ENCODE results near the gene MRTFA.
"Not testable (repeated sequence)": the region's sequence is repeated elsewhere in the genome, so short reads cannot be mapped to it uniquely, and the experiment has no call there.

The MRTFA gene

DNA sequence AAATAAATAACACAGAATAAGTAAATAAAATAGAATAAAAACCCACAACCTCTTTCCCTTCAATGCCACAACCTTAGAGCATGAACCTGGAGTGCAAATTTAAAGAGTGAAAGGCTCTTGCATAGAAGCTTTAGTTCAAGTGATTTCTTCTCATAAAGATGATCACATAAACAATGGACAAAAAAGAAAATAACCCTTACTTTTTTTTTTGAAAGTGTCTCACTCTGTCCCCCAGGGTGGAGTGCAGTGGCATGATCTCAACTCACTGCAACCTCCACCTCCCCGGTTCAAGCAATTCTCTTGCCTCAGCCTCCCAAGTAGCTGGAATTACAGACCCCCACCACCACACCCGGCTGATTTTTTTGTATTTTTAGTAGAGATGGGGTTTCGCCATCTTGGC is 10.7 kb downstream of the MRTFA start:
- DNase-seq: not testable (repeated sequence)

DNA sequence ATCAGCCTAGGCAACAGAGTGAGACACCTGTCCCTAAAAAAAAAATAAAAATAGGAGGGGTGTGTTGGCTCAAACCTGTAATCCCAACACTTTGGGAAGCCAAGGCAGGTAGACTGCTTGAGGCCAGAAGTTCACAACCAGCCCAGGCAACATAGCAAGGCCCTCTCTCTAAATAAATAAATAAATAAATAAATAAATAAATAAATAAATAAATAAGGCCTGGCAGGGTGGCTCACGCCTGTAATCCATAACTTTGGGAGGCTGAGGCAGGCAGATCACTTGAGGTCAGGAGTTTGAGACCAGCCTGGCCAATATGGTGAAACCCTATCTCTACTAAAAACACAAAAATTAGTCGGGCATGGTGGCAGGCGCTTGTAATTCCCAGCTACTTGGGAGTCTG is 11.2 kb downstream of the MRTFA start:
- DNase-seq: not testable (repeated sequence)

DNA sequence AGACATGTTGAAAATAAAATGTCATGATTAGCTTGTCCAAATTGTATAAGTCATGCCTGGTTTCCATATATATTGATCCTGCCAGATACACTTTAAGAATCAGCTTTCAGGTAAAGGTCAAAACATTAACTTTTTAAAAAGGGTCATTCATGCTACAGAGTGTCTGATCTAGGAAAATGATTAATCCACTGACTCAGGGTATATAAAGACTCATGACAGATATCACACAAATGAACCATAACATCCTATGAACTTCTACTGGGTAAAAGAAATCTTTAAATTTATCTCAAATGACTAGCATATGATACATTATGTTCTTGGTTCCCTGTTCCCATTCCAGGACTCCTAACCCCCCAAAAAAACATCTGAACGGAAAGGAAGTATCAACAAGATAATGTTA is 11.7 kb downstream of the MRTFA start:
- DNase-seq: no peak

DNA sequence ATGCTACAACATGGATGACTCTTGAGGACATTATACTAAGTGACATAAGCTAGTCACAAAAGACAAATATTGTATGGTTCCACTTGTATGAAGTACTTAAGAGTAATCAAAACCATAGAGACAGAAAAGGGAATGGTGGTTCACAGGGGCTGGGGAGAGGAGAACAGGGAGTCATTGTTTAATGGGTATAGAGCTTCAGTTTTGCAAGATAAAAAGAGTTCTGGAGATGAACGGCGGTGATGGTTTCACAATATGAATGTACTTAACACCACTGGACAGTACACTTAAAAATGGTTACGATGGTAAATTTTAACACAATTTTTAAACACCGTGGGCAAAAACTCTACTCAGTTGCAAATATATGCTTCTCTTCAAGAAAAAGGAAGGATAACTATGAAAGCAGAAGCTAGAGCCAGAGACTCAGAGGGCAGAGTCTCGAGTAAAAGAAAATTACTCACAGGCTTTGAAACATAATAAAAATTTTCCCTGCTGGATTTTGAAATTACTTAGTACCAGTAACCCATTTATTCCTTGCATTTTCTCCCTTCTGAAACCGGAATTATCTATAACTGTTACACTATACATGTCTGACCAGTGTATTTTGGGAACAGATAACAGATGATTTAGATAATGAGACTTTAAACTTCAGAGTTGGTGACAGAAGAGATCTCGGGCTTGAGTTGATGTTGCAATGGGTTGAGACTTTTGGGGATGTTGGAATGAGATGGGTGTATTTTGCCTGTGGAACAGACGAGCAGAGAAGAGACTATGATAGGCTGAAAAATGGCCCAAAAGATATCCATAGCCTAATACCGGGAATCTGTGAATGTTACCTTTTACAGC is 15.0 kb downstream of the MRTFA start:
- no peak for DNase-seq

DNA sequence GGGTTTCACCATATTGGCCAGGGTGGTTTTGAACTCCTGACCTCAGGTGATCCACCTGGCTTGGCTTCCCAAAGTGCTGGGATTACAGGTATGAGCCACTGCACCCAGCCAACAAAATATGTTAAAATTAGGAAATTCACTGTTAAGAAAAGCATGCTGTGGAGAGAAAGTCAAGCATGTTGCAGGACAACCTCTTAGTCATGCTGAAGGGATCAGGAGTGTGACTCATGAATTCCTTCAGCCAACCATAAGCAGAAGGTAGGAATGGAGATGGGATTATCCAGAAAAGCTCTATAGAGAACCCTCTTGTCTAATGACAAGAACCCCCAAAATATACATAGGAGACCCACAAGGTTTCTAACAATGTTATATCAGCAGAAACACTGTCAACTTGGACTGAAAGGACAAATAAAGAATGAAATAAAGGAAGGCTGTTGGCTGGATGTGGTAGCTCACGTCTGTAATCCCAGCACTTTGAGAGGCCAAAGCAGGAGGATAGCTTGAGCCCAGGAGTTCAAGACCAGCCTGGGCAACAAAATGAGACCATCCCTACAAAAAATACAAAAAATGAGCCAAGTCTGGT is 16.0 kb downstream of the MRTFA start:
- DNase-seq: no peak

DNA sequence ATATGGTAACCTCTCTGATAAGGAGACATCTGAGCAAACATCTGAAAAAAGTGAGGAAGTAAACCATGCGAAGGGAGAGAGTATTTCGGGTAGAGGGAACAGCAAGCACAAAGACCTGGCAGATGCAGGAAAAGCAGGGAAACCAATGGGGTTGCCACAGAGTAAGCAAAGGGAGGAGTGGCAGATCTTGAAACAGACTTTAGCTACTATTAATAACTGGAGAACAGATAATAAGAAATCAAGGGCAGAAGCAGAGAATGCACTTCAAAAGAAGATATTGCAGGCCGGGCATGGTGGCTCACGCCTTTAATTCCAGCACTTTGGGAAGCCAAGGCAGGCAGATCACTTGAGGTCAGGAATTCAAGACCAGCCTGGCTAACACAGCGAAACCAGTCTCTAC is 18.1 kb downstream of the MRTFA start:
- DNase-seq: no peak

DNA sequence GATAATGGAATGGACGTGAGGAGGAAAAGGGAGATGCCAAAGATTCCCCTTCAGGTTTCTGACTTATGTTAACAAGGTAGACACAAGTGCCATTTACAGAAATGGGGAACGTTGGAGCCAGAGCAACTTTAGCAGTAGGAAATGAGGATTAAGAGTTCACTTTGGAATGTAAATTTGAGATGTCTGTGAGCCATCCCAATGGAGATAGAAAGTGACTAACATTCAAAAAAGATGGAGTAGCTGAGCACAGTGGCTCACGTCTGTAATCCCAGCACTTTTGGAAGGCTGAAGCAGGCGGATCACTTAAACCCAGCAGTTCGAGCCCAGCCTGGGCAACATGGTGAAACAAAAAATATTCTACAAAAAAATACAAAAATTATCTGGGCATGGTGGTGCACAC is 19.9 kb downstream of the MRTFA start:
- no peak for DNase-seq

DNA sequence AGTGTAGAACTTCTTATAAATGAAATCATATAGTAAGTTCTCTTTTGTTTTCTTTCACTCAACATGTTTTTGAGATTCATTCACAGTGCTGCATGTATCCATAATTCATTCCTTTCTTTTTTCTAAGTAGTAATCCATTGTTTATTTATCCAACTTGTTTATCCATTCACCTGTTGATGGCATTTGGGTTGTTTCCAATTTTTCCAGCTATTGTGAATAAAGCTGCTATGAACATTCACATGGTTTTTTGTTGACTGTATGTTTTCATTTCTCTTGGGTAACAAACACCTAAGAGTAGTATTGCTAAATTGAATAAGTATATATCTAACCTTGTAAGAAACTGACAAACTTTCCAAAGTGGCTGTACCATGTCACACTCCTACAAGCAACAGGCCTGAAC is 23.5 kb downstream of the MRTFA start:
- DNase-seq: no peak

DNA sequence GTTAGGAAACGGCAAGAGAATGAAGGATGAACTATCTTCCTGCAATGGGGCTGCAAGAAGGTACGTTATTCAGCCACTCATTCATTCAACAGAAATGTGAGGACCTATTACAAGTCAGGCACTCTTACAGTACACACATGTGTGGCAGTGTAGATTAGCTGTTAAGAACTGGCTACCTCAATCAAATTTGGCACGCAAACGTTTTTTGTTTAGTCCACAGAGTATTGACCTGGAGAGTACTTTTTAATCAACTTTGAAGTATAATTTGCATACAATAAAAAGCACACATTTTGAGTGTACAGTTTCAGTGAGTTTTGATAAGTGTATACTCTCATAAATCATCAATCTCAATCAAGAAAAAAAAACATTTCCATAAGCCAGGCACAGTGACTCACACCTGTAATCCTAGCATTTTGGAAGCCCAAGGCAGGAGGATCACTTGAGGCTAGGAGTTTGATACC is 24.2 kb downstream of the MRTFA start:
- no peak for DNase-seq

DNA sequence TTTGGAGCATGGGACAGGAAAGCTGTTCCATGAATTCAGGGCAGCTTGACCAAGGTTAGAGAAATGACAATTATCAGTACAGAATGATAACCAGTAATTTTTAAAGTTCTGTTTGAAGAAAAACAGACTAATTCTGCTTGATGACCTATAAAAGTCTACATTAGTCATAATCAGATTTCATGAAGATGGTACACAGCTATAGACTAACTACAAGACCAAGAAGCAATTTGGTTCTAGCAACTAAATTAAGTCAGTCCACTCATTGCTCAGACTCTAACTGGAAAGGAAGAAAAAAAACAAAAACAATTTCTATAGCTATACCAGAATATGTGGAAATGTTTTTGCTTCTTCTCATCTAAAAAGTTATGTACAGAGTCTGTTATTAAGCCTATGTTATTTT is 24.9 kb downstream of the MRTFA start:
- DNase-seq: no peak

DNA sequence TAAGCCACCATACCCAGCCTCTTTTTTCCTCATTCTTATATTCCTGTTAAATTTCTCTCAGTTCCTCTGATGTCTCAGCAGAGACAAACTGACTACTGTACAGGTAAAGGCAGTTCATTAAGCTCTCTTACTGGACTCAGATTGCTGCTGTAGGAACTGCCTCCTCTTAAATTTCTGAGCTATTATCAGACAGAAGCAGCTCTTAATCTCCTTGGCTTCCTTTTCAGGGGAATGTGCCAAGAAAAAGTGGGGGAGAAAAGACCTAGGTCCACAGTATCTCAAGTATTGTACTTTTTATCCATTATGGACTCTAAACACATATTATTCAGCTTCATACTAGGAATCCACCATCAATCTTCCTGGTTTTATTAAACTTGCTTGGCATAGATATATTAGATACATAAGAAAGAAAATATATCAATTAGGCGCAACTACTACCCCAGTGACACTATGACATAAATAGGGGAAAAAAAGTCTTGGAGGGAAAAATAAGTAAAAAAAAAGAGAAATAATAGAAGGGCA is 26.1 kb downstream of the MRTFA start:
- DNase-seq: no peak

DNA sequence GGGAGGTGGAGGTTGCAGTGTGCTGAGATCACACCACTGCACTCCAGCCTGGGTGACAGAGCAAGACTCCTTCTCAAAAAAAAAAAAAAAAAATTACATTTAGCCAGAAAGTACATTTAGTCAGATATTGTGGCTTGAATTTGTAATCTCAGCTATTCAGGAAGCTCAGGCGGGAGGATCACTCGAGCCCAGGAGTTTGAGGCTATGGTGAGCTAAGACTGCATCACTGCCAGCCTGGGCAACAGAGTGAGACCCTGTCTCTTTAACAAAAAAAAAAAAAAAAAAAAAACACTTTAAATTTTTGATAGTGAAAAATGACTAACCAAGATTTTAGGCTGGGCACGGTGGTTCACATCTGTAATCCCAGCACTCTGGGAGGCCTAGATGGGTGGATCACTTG is 27.3 kb downstream of the MRTFA start:
- DNase-seq: no peak

DNA sequence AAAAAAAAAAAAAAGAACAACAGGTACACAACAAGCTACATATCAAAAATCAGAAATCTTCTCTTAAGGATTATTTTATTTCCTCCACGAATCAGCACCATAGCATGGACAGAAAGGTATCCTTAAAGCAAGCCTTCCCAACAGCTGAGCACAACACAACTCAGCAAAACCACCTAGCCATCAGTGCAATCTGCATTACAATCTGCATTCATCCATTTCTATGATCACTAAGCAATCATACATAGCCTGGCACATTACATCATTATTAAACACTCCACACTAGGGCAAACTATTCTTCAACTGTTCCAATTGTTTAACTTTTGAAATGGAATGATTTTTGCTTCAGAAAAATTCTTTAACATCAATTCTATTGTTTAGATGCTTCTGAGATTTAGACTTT is 29.0 kb downstream of the MRTFA start:
- no peak for DNase-seq

DNA sequence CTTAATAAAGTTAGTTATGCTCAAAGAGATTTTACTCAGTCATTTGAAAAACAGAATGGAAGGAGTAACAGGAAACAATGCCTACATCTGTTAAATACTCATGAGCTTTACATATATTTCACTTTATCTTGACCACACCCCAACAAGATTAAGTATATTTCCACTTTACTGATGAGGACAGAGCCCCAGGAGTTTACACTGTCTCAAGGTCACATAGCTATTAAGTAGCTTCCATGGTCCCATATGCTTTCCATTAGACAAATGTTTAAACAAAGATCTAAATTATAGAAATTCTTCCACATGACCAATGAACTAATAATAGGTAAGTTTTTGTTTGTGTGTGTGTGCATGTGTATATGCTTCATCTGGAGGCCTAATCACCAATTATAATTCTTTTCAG is 30.2 kb downstream of the MRTFA start:
- DNase-seq: no peak

DNA sequence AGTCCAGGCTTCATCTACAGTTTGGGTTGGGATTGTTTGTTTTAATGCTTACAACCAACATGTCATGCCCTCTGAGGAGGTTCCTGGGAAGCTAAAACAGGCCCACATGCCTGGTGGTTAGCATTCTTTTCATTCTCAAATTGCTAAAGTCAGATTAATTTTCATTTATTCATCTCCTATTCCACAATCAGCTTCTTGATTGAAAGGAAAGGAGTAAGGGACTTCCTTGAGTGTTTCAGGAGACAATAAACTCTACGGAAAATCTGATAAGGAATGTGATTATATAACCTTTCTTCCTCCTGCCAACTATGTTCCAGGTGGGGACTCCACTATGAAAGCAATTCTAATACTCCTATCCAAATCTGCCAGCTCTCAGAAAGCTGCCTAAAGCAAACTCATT is 30.8 kb downstream of the MRTFA start:
- DNase-seq: no peak

DNA sequence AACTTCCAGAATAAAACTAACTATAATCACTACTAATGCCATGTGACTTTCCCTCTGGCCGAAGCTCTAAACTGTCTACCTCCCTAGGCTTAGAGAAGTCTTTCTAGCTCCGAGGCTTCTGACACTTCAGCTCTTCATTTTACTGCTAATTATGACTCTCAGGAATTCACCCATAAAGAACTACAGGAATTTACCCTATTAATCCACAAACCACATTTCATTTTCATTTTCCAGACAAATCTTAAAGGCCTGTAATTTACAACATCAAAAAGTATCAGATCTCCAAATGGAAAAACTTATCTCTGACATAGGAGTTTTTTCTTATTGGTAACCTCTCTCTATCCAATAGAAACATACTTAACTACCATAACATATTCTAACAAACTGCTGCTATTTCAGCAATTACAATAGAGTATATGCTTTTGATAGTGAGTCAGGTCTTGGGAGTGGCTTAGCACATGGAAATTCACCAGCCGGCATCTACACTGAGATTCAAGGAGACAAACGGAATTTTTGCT is 33.4 kb downstream of the MRTFA start:
- DNase-seq: no peak

DNA sequence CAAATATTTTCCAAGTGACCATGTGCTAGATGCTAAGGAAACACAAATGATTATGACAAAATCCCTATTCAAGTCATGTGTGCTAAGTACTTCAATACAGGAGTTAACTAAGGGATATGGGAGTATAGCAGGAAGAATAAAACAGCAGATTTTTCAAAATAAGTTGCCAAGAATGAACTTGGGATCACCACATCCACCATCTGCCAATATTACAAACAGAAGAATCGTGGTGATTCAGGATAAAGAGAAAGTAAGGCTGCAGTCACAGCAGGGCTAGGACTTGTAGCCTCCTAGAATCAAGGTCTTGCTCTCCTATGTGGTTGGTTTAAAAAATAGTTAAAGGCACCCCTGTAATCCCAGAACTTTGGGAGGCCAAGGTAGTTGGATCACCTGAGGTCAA is 34.3 kb downstream of the MRTFA start:
- DNase-seq: no peak

DNA sequence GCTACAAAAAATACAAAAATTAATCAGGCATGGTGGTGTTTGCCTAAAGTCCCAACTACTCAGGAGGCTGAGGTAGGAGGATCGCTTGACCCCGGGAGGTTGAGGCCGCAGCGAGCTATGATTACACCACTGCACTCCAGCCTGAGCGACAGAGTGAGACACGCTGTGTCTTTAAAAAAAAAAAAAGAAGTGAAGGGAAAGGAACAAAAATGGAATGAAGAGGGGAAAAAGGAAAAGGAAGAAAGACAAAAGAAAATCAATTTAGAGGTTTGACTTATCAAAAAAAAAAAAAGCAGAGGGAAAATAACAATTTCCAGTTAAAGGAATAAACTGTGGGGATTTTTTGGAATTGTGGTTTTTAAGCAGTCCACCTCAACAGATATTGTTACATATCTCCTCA is 36.8 kb downstream of the MRTFA start:
- DNase-seq: no peak

DNA sequence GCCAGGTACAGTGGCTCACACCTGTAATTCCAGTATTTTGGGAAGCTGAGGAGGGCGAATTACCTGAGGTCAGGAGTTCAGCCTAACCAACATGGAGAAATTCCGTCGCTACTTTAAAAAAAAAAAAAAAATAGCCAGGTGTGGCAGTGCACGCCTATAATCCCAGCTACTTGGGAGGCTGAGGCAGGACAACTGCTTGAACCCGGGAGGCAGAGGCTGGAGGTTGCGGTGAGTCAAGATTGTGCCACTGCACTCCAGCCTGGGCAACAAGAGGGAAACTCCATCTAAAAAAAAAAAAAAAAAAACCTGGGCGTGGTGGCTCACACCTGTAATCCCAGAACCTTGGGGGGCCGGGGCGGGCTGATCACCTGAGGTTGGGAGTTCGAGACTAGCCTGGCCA is 37.8 kb downstream of the MRTFA start:
- not testable (repeated sequence) for DNase-seq

DNA sequence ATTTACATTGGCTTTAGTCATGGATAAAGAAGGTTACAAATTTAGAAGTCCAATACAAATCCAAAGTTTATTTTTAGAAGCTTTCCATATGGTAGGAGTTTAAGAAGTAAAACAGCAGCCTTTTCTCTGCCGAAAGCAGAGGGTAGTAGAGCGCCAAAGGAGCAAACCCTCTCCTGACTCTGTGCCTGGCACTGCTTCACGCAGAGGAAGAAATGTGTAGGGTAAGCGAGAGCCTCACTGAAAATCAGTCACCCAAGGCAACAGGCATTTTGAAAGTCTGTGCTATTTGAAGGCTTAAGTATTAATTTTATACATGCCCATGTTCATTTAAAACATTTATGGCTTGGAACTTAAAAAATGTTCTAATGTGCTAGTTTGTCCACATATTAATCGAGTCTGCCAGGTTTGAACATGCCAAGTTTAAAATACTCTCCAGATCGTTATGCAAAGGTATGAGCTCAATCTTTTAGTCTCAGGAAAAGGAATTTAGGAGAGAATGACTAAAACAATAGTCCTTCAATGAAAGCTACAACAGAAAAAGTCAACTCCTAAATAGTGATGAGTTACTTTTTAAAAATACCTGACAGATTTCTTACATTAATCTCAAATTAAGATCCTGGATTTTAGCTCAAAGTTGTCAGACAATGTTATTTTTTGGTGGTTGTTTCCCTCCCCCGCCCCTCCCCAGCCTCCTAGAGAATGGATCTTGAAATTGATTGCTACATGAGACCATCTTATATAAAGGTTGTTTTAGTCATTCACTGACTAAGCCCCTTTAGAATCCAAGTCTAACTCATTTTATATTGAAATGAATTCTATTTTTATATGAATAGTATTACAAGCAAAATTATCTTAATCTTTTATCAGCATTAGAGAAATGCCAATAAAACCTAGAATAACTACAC is 38.7 kb downstream of the MRTFA start:
- no peak for DNase-seq

DNA sequence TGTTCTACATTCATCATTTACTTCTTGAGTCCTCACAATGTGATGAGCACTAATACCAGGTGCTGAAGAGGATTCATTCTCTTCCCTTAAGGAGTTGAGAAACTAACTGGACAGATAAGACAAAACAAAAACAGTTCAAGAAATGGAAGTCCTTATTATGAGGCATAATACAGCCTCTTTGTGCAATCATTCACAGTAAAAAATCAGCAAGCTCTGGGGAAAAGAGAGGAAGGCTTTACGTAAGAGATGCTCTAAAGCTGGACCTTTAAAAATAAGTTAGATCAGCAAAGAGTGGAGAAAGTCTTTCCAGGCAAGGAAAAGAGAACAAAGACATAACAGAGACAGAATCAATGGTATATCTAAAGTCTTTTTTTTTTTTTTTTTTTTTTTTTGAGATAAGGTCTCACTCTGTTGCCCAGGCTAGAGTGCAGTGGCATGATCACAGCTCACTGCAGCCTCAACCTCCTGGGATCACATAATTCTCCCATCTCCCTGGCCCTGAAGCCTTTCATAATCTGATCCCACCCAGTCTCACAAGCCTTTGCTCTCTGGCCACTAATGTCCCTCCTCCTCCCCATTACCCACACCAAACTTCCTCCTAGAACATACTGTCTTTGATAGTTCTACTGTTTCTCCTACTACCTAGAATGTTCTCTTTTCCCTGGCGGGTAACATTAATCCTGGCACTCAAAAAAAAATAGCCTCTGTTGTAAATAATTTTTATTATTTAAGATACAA is 40.9 kb downstream of the MRTFA start:
- no peak for DNase-seq

DNA sequence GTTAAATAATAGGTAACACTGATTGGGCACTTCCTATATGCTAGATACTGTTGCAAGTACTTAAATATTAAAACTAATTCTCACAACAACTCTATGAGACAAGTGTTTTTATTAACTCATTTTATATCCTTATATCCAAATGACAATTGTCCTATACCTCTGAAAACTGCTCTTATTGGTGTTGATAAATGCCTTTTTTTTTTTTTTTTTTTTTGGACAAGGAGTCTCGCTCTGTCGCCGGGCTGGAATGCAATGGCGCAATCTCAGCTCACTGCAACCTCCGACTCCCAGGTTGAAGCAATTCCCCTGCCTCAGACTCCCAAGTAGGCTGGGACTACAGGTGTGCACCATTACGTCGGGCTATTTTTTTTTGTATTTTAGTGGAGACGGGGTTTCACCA is 41.6 kb downstream of the MRTFA start:
- no peak for DNase-seq

DNA sequence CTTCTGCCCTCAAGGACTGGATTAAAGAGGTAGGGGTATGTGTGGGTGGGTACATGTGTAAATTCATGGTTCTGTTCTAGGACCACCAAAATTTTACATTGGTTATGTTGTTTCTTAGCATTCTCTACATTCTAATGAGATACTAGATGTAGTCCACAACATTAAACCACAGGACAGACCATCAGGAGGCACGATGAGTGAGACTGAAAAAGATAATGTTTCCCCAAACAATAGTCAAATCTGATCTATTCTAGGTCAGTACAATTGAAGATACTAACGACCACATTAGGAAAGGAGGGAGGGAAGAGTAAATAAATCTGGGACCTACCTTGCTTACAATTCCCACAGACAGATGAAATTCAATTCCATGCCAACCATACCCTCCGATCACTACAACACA is 42.2 kb downstream of the MRTFA start:
- no peak for DNase-seq

Measured in NCI-H1436 (cell line).